Neural cell (in vitro differentiated cells): ENCODE measurements around the gene PRXL2B. TPM values are rescaled to one million over a fixed set of nuclear protein-coding genes. Genes with fewer than 3 reads are reported as not detected.
A peak's percentile ranks its signal among the peaks of the same experiment; 100 is the strongest.

Source experiments
- H2AFZ ChIP-seq: fragments of 200-600, 300-800 bp; sonication (generic), shearing (Covaris generic); 2 replicates; pipeline ENCODE4 v1.6.0; 2014; ENCODE audit warnings: low read depth, mild to moderate bottlenecking, antibody characterized with exemption, low read length, moderate library complexity
- H3F3A ChIP-seq: fragments of 200-600 bp; shearing (Covaris generic); 2 replicates; pipeline ENCODE4 v1.6.1; 2016; ENCODE audit warnings: mild to moderate bottlenecking, moderate library complexity, mixed read lengths, antibody characterized with exemption, low read length; ENCODE audit not compliant: insufficient read depth, poor library complexity, severe bottlenecking
- H3K27ac ChIP-seq: fragments of 200-600, 300-800 bp; sonication (generic), shearing (Covaris generic); 2 replicates; pipeline ENCODE4 v1.5.1; 2014; ENCODE audit warnings: mild to moderate bottlenecking, low read length, moderate library complexity
- H3K27me3 ChIP-seq: fragments of 300-800, 200-600 bp; sonication (generic), shearing (Covaris generic); 2 replicates; pipeline ENCODE4 v1.6.0; 2014; ENCODE audit warnings: mild to moderate bottlenecking, low read depth, low read length, moderate library complexity; ENCODE audit not compliant: insufficient read depth
- H3K36me3 ChIP-seq: fragments of 300-800, 200-600 bp; sonication (generic), shearing (Covaris generic); 2 replicates; pipeline ENCODE4 v1.5.1; 2014; ENCODE audit warnings: mild to moderate bottlenecking, antibody characterized with exemption, low read length, moderate library complexity; ENCODE audit not compliant: insufficient read depth
- H3K4me2 ChIP-seq: fragments of 300-800, 200-600 bp; sonication (generic), shearing (Covaris generic); 2 replicates; pipeline ENCODE4 v1.6.0; 2014; ENCODE audit warnings: mild to moderate bottlenecking, low read length
- H3K4me3 ChIP-seq: fragments of 300-800, 200-600 bp; sonication (generic), shearing (Covaris generic); 2 replicates; pipeline ENCODE4 v1.5.1; 2014; ENCODE audit warnings: mild to moderate bottlenecking, low read length, moderate library complexity
- H3K79me2 ChIP-seq: fragments of 200-600 bp; shearing (Covaris generic); replicated peaks from 2 replicates; pipeline ENCODE4 v1.6.0; 2014; ENCODE audit warnings: mild to moderate bottlenecking, low read length, moderate library complexity; ENCODE audit not compliant: insufficient read depth
- H3K9ac ChIP-seq: fragments of 300-800, 200-600 bp; sonication (generic), shearing (Covaris generic); 2 replicates; pipeline ENCODE4 v1.6.1; 2016; ENCODE audit warnings: mild to moderate bottlenecking, low read length, mixed read lengths
- H3K9me2 ChIP-seq: fragments of 200-600 bp; shearing (Covaris generic); 2 replicates; pipeline ENCODE4 v1.6.1; 2016; ENCODE audit warnings: mild to moderate bottlenecking, low read length, mixed read lengths; ENCODE audit not compliant: insufficient read depth
- H3K9me3 ChIP-seq: fragments of 200-600, 300-800 bp; sonication (generic), shearing (Covaris generic); 2 replicates; pipeline ENCODE4 v1.6.1; 2016; ENCODE audit warnings: mild to moderate bottlenecking, mixed run types, low read length, moderate library complexity, mixed read lengths
- H4K20me1 ChIP-seq: fragments of 200-600 bp; shearing (Covaris generic); 2 replicates; pipeline ENCODE4 v1.6.1; 2016; ENCODE audit warnings: mild to moderate bottlenecking, mixed run types; ENCODE audit not compliant: insufficient read depth
- CTCF ChIP-seq: fragments of 450-650 bp; IDR thresholded peaks from 2 replicates; pipeline ENCODE4 v1.5.1; 2014; ENCODE audit warnings: antibody characterized with exemption, mild to moderate bottlenecking, moderate library complexity; ENCODE audit not compliant: poor library complexity, severe bottlenecking
- EP300 ChIP-seq: fragments of 450-650 bp; conservative IDR thresholded peaks from 2 replicates; pipeline ENCODE4 v1.6.1; 2014; ENCODE audit warnings: antibody characterized with exemption, mild to moderate bottlenecking, moderate library complexity; ENCODE audit not compliant: poor library complexity, severe bottlenecking
- EZH2 ChIP-seq: fragments of 200-600, 300-800 bp; shearing (Covaris generic), sonication (generic); IDR thresholded peaks from 2 replicates; pipeline ENCODE4 v1.6.1; 2014; ENCODE audit warnings: antibody characterized with exemption, low read length, borderline replicate concordance, mild to moderate bottlenecking; ENCODE audit not compliant: insufficient read depth, poor library complexity, severe bottlenecking
- MXI1 ChIP-seq: fragments of 450-650 bp; conservative IDR thresholded peaks from 2 replicates; pipeline ENCODE4 v1.6.1; 2014; ENCODE audit warnings: antibody characterized with exemption, mild to moderate bottlenecking; ENCODE audit not compliant: poor library complexity, severe bottlenecking
- POLR2AphosphoS5 ChIP-seq: IDR thresholded peaks from 2 replicates; pipeline ENCODE4 v1.6.1; 2012
- RAD21 ChIP-seq: fragments of 450-650 bp; conservative IDR thresholded peaks from 2 replicates; pipeline ENCODE4 v1.6.1; 2014; ENCODE audit warnings: antibody characterized with exemption, mild to moderate bottlenecking, moderate library complexity
- REST ChIP-seq: IDR thresholded peaks from 2 replicates; pipeline ENCODE4 v1.6.1; 2012; ENCODE audit warnings: borderline replicate concordance
- SMC3 ChIP-seq: fragments of 450-650 bp; conservative IDR thresholded peaks from 2 replicates; pipeline ENCODE4 v1.6.1; 2014; ENCODE audit warnings: antibody characterized with exemption, mild to moderate bottlenecking, moderate library complexity; ENCODE audit not compliant: poor library complexity
- TAF1 ChIP-seq: IDR thresholded peaks from 2 replicates; pipeline ENCODE4 v1.6.1; 2012; ENCODE audit warnings: low read depth
- polyA plus RNA-seq: library from polyadenylated mRNA; depleted of rRNA; stranded (reverse); fragments of >200 nt; gene quantifications from 2 replicates; pipeline ENCODE4 v1.2.3, GENCODE V29; 2014

Gene PRXL2B
- polyA plus RNA-seq, 1 donor from 2014 or later = 29.0 TPM

GRCh38 chr1:2539312-2539907 lies 47.2 kb upstream of the PRXL2B start:
- Histone ChIP-seq H3K36me3 (no peaks in the 10 kb centered on the region), H3K27ac (no peak overlapping the region), H4K20me1 (no peaks in the 10 kb centered on the region), H3K9me3 (no peaks in the 10 kb centered on the region), H3K79me2 (no peaks in the 10 kb centered on the region), H3K4me3 (no peak overlapping the region), H2AFZ (no peak overlapping the region), H3K9me2 (no peaks in the 10 kb centered on the region), H3F3A (peaks cover 2% of the 10 kb centered on the region), H3K9ac (no peak overlapping the region), H3K27me3 (no peaks in the 10 kb centered on the region), H3K4me2 (no peak overlapping the region)
- TF ChIP-seq EP300 (no peak), SMC3 (no peak), POLR2AphosphoS5 (no peak), EZH2 (no peak), MXI1 (no peak), CTCF (no peak), RAD21 (no peak), TAF1 (no peak), REST (no peak)

- no peak overlapping the region for H3K27ac ChIP-seq
- H2AFZ ChIP-seq = no peak overlapping the region
- peaks cover 2% of the 10 kb centered on the region for H3F3A ChIP-seq
- H3K36me3 ChIP-seq = no peaks in the 10 kb centered on the region
- TF ChIP-seq TAF1 (no peak), CTCF (no peak), REST (no peak), POLR2AphosphoS5 (no peak), EP300 (no peak), MXI1 (no peak), SMC3 (no peak), EZH2 (no peak), RAD21 (no peak)
- peak overlapping the region; percentile 52 for H3K4me3 ChIP-seq
- H3K9me3 ChIP-seq = no peaks in the 10 kb centered on the region
- no peaks in the 10 kb centered on the region for H3K79me2 ChIP-seq
- H4K20me1 ChIP-seq = no peaks in the 10 kb centered on the region
- no peak overlapping the region for H3K9ac ChIP-seq
- no peaks in the 10 kb centered on the region for H3K27me3 ChIP-seq
- H3K9me2 ChIP-seq = no peaks in the 10 kb centered on the region
- H3K4me2 ChIP-seq = no peak overlapping the region
Measured at GRCh38 chr1:2540816-2541492, 45.6 kb upstream of the PRXL2B start.
